Type B pancreatic cell (in vitro differentiated cells): ENCODE results near the gene PSMA2. TPM values are rescaled to one million over a fixed set of nuclear protein-coding genes. Genes with fewer than 3 reads are reported as not detected.

ENCODE experiments used
- DNase-seq: peaks from one replicate; pipeline ENCODE4 v3.0.0; 2021; ENCODE audit warnings: mixed read lengths; ENCODE audit not compliant: unreplicated experiment; ENCODE audit errors: extremely low spot score
- H3K27ac Mint-ChIP-seq: 2 replicates; pipeline ENCODE4 v1.8.0; 2021; ENCODE audit warnings: mild to moderate bottlenecking, mixed read lengths
- H3K27me3 Mint-ChIP-seq: 2 replicates; pipeline ENCODE4 v1.8.0; 2021; ENCODE audit warnings: mixed read lengths
- H3K36me3 Mint-ChIP-seq: 2 replicates; pipeline ENCODE4 v1.8.0; 2021; ENCODE audit warnings: mixed read lengths
- H3K4me1 Mint-ChIP-seq: one replicate; pipeline ENCODE4 v1.8.0; 2021; ENCODE audit warnings: mixed read lengths; ENCODE audit not compliant: unreplicated experiment
- H3K4me3 Mint-ChIP-seq: 2 replicates; pipeline ENCODE4 v1.8.0; 2021; ENCODE audit warnings: mild to moderate bottlenecking, mixed read lengths
- H3K9me3 Mint-ChIP-seq: 2 replicates; pipeline ENCODE4 v1.8.0; 2021; ENCODE audit warnings: mixed read lengths
- total RNA-seq: library from RNA; stranded (reverse); gene quantifications from 2 replicates; pipeline ENCODE4 v1.2.1, GENCODE V29; 2021; ENCODE audit warnings: low replicate concordance
- TF ChIP-seq, protein P1 (sequence below): fragments of 200-600 bp; sonication (generic); conservative IDR thresholded peaks from 2 replicates; pipeline ENCODE4 v1.5.0; 2021; ENCODE audit warnings: antibody characterized with exemption, mild to moderate bottlenecking

The PSMA2 gene
- total RNA-seq, 1 donor from 2014 or later = 99.3 TPM

GRCh38 chr7:42880392-42880791 lies 51.6 kb downstream of the PSMA2 start:
- Mint-ChIP-seq H3K4me1 (no peaks in the 10 kb centered on the region), H3K36me3 (no peaks in the 10 kb centered on the region), H3K27me3 (no peaks in the 10 kb centered on the region), H3K4me3 (no peak overlapping the region), H3K27ac (no peak overlapping the region), H3K9me3 (no peaks in the 10 kb centered on the region)
- no peak for DNase-seq
- TF ChIP-seq, protein P1, sequence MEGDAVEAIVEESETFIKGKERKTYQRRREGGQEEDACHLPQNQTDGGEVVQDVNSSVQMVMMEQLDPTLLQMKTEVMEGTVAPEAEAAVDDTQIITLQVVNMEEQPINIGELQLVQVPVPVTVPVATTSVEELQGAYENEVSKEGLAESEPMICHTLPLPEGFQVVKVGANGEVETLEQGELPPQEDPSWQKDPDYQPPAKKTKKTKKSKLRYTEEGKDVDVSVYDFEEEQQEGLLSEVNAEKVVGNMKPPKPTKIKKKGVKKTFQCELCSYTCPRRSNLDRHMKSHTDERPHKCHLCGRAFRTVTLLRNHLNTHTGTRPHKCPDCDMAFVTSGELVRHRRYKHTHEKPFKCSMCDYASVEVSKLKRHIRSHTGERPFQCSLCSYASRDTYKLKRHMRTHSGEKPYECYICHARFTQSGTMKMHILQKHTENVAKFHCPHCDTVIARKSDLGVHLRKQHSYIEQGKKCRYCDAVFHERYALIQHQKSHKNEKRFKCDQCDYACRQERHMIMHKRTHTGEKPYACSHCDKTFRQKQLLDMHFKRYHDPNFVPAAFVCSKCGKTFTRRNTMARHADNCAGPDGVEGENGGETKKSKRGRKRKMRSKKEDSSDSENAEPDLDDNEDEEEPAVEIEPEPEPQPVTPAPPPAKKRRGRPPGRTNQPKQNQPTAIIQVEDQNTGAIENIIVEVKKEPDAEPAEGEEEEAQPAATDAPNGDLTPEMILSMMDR = no peak

- Mint-ChIP-seq H3K9me3 (no peaks in the 10 kb centered on the region), H3K27me3 (no peaks in the 10 kb centered on the region), H3K27ac (no peak overlapping the region), H3K4me3 (no peak overlapping the region), H3K4me1 (no peaks in the 10 kb centered on the region), H3K36me3 (no peaks in the 10 kb centered on the region)
- TF ChIP-seq, protein P1 = no peak
- DNase-seq = no peak
Observed at GRCh38 chr7:42878303-42878702, 53.7 kb downstream of the PSMA2 start.

DNA sequence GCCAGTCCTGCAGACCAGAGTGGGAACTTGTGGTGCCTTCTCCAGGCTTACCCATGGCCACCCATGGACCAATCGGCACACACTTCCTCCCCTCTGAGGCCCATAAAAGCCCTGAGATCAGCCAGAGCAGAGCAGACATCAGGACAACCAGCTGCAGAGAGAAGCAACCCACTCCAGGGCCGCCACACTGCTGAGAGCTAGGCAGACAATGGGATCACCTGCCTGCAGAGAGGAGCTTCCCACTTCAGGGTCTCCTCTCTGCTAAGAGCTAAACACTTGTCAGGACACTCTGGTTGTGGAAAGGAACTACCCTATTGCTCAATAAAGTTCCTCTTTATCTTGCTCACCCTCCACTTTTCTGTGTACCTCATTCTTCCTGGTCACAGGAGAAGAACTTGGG lies 54.1 kb downstream of the PSMA2 start:
- H3K27me3 Mint-ChIP-seq = no peaks in the 10 kb centered on the region
- H3K27ac Mint-ChIP-seq = no peak overlapping the region
- no peak for DNase-seq
- no peaks in the 10 kb centered on the region for H3K4me1 Mint-ChIP-seq
- H3K4me3 Mint-ChIP-seq = no peak overlapping the region
- H3K36me3 Mint-ChIP-seq = no peaks in the 10 kb centered on the region
- TF ChIP-seq, protein P1 = no peak
- no peaks in the 10 kb centered on the region for H3K9me3 Mint-ChIP-seq

DNA sequence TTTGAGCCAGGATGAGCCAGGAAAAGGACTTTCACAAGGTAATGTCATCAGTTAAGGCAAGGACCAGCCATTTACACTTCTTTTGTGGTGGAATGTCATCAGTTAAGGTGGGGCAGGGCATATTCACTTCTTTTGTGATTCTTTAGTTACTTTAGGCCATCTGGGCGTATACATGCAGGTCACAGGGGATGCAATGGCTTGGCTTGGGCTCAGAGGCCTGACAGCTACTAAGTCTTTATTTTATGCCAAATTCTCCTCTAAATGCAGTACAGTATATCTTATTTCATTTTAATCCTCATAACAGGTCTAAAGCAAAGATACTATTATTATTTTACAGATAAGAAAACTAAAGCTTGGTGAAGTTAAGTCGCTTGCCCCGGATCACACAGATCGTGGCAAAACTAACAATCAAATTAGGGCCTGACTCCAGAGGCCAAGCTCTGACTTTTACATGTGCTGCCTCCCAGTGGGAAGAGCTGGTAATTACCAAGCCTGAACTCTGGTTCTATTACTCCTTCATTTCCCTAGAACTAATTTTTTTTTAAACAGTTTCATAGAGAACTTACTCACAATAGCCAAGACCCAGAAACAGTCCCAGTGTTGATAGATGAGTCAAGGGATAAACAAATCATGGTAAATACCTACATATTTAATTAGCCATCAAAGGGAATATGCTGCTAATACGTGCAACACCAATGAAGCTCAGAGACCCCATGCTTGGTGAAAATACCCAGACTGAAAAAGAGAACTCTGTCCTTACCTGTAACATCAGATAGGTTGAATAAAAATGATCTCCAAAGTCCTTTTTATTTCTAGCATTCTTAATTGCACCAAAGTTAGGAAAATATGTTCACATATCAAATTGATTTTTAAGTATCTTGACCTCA lies 55.5 kb downstream of the PSMA2 start:
- H3K4me1 Mint-ChIP-seq = no peaks in the 10 kb centered on the region
- TF ChIP-seq, protein P1 = peak; percentile 89
- no peaks in the 10 kb centered on the region for H3K27me3 Mint-ChIP-seq
- no peak overlapping the region for H3K27ac Mint-ChIP-seq
- no peak for DNase-seq
- no peaks in the 10 kb centered on the region for H3K9me3 Mint-ChIP-seq
- no peak overlapping the region for H3K4me3 Mint-ChIP-seq
- H3K36me3 Mint-ChIP-seq = no peaks in the 10 kb centered on the region

DNA sequence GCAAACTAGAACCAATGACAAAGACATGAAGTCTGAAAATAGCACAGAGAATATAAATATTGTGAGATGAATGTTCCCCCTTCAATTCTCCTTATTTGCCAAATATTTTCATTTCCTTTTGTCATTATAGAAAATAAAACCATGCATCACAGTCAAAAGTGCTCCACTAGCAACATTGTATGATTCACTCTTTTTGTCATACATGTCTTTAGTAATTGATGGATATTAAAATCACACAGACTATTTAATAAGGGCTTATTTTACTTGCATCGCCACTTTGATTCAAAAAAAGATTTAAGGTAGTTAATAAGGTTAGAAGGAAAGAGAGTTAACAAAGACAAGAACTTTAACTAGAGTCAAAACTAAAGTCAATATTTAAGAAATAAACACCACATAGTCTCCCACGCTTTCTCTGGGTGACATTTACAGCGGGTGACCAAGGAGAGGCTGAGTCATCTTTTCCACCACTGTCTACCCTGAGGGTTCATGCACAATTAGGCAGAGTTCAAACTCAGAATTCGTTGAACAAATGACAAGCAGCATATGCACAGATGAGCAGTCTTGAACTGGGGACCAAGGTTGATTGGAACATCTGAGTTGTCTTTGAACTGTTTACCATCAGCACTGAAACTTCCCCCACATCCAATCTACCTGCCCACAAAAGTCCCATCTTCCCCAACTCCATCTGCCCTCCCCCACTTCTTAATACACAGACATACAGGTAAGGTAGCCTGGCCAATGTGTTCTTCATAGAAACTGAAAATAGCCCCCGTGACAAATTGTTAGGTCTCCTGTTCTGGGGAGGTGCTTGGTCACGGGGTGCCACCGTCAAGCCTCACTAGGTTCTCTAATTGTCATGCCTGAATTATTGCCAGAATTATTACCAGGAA lies 62.6 kb downstream of the PSMA2 start:
- Mint-ChIP-seq H3K36me3 (no peaks in the 10 kb centered on the region), H3K4me3 (no peak overlapping the region), H3K27ac (no peak overlapping the region), H3K4me1 (peaks cover 6% of the 10 kb centered on the region), H3K27me3 (no peaks in the 10 kb centered on the region), H3K9me3 (peaks cover 12% of the 10 kb centered on the region)
- no peak for DNase-seq
- TF ChIP-seq, protein P1 = no peak
